ENCODE measurements around the gene NTN4. TPM values are rescaled to one million over a fixed set of nuclear protein-coding genes. Genes with fewer than 3 reads are reported as not detected.
"Not testable (repeated sequence)": the region's sequence is repeated elsewhere in the genome, so short reads cannot be mapped to it uniquely, and the experiment has no call there.

NTN4 gene
- total RNA-seq, 2 donors from 2014 or later: 72.3 to 79.2 TPM

DNA sequence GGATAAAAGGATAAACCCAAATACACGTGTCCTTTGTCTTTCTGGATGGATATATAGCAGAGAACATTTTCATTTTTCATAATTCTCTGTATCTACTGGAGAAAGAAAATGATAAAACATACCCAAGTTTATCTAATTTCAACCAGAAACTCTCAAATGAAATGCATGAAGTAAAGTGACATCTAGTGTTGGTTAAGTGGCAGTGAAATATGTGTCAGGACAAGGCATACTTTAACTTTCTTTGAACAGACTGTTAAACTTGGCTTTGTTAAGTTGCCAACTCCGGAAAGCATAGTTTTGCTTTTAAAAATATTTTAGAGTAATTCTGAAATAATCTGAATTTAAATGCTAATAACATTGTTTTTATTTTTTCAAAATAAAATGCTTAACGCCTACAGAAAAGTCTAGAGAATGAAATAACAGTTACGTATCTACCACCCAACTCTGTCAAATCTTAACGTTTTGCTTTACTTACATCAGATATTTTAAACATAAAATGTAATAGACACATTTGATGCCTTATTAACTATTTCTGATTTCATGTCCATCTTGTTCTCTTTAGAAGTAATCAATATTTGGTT lies 25.2 kb upstream of the NTN4 start:
- H3K36me3 ChIP-seq: no peaks in the 10 kb centered on the region
- ATAC-seq (ENCODE audit: insufficient number of reproducible peaks, low FRiP score, low read depth): no peak
- no peak overlapping the region for H3K27ac ChIP-seq
- TF ChIP-seq, protein P1, sequence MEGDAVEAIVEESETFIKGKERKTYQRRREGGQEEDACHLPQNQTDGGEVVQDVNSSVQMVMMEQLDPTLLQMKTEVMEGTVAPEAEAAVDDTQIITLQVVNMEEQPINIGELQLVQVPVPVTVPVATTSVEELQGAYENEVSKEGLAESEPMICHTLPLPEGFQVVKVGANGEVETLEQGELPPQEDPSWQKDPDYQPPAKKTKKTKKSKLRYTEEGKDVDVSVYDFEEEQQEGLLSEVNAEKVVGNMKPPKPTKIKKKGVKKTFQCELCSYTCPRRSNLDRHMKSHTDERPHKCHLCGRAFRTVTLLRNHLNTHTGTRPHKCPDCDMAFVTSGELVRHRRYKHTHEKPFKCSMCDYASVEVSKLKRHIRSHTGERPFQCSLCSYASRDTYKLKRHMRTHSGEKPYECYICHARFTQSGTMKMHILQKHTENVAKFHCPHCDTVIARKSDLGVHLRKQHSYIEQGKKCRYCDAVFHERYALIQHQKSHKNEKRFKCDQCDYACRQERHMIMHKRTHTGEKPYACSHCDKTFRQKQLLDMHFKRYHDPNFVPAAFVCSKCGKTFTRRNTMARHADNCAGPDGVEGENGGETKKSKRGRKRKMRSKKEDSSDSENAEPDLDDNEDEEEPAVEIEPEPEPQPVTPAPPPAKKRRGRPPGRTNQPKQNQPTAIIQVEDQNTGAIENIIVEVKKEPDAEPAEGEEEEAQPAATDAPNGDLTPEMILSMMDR (IDR thresholded peaks at IDR 0.05): peak; percentile 72
- no peak overlapping the region for H3K4me3 ChIP-seq
- no peaks in the 10 kb centered on the region for H3K27me3 ChIP-seq (replicated peaks; ENCODE audit: insufficient read depth)
- H3K9me3 ChIP-seq: no peaks in the 10 kb centered on the region
- no peak for DNase-seq (ENCODE audit: low spot score)
- no peaks in the 10 kb centered on the region for H3K4me1 ChIP-seq (ENCODE audit: control insufficient read depth in 1 of 2, low read depth in 2 of 2)

DNA sequence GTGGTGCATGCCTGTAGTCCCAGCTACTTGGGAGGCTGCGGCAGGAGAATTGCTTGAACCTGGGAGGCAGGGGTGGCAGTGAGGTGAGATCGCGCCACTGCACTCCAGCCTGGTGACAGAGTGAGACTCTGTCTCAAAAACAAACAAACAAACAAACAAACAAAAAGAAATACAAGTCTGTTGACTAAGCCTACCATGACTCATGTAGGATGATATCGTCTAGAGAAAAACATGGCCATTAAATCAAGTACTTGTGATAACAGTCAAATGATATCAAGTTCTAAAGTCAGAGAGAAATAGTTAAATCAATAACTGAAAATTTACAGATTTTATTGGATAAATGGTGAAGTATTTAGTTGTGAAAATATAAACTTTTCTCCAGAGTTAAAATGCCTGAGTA lies 21.6 kb upstream of the NTN4 start:
- not testable (repeated sequence) for H3K36me3 ChIP-seq; ATAC-seq (ENCODE audit: insufficient number of reproducible peaks, low FRiP score, low read depth); H3K4me1 ChIP-seq (ENCODE audit: control insufficient read depth in 1 of 2, low read depth in 2 of 2); H3K27ac ChIP-seq; H3K4me3 ChIP-seq; H3K9me3 ChIP-seq; DNase-seq (ENCODE audit: low spot score); H3K27me3 ChIP-seq (replicated peaks; ENCODE audit: insufficient read depth)

DNA sequence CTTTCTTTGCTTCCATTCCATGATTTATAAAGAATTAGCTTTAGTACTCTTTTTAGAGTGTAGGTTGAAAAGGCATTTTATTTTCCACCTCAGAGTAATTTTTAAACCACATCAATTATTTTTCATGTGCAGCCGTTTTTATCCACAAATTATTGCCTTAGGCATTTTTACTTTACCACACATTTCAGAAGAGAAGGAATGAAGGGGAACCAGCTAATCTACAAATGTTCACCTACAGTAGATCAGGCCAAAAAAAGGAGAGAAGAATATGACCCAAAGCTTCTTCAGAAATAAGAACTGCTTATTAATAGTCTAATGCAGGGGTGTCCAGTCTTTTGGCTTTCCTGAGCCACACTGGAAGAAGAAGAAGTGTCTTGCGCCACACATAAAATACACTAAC lies 19.8 kb upstream of the NTN4 start:
- Histone ChIP-seq H3K9me3 (no peaks in the 10 kb centered on the region), H3K27ac (no peak overlapping the region), H3K4me1 (ENCODE audit: control insufficient read depth in 1 of 2, low read depth in 2 of 2) (peaks cover 3 to 15% of the 10 kb centered on the region in 2 donors), H3K27me3 (replicated peaks; ENCODE audit: insufficient read depth) (no peaks in the 10 kb centered on the region), H3K36me3 (no peaks in the 10 kb centered on the region), H3K4me3 (no peak overlapping the region)
- no peak for ATAC-seq (ENCODE audit: insufficient number of reproducible peaks, low FRiP score, low read depth)
- TF ChIP-seq, protein P1 (IDR thresholded peaks at IDR 0.05): no peak
- DNase-seq (ENCODE audit: low spot score): no peak

DNA sequence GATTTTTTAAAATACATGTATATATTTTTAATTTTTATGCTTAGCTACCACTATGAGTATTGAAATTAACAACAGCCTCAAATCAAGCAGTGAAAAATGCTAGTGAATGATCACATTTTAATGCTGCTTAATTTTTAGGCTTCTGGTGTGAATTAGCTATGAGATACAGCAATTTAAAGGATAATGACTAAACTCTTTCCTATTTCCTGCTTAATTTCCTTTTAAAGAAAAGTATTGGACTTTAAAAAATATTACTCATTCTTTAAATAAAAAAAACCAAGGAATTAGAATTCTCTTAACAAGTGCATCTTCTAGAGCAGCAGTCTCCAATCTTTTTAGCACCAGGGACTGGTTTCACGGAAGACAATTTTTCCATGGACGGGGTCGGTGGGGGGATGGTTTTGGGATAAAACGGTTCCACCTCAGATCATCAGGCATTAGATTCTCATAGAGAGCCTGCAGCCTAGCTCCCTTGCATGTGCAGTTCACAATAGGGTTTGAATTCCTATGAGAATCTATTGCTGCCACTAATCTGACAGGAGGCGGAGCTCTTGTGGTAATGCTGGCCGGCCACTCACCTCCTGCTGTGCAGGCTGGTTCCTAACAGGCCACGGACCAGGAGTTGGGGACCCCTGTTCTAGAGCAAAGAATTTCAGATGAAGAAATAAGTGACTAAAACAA lies 18.6 kb upstream of the NTN4 start:
- ATAC-seq (ENCODE audit: insufficient number of reproducible peaks, low FRiP score, low read depth): no peak
- DNase-seq (ENCODE audit: low spot score): no peak
- Histone ChIP-seq H3K4me1 (ENCODE audit: control insufficient read depth in 1 of 2, low read depth in 2 of 2) (peaks cover 5 to 18% of the 10 kb centered on the region in 2 donors), H3K36me3 (no peaks in the 10 kb centered on the region), H3K9me3 (no peaks in the 10 kb centered on the region), H3K4me3 (no peak overlapping the region), H3K27me3 (replicated peaks; ENCODE audit: insufficient read depth) (no peaks in the 10 kb centered on the region), H3K27ac (no peak overlapping the region)
- TF ChIP-seq, protein P1 (IDR thresholded peaks at IDR 0.05): no peak

DNA sequence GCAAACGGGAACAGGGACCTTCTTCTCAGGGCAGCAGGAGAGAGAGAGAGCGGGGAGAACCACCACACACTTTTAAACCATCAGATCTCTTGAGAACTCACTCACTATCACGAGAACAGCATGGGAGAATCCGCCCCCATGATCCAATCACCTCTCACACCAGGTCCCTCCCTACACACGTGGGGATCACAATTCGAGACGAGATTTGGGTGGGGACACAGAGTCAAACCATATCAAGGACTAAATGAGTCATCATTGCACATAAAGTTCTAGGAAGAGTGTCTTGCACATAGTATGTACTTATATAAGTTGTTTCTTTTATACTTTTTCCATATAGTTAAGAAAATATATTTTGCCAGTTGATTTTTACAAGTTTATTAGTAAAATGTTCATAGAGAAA lies 17.6 kb upstream of the NTN4 start:
- Histone ChIP-seq H3K27ac (no peak overlapping the region), H3K4me1 (ENCODE audit: control insufficient read depth in 1 of 2, low read depth in 2 of 2) (peaks cover 5 to 19% of the 10 kb centered on the region in 2 donors), H3K36me3 (no peaks in the 10 kb centered on the region), H3K27me3 (replicated peaks; ENCODE audit: insufficient read depth) (no peaks in the 10 kb centered on the region), H3K4me3 (no peak overlapping the region), H3K9me3 (no peaks in the 10 kb centered on the region)
- DNase-seq (ENCODE audit: low spot score): no peak
- no peak for ATAC-seq (ENCODE audit: insufficient number of reproducible peaks, low FRiP score, low read depth)
- TF ChIP-seq, protein P1 (IDR thresholded peaks at IDR 0.05): no peak

Data from thoracic aorta (tissue), 2 donors.